ENCODE measurements around the gene TGFB3.
"Not testable (repeated sequence)": the region's sequence is repeated elsewhere in the genome, so short reads cannot be mapped to it uniquely, and the experiment has no call there.

The TGFB3 gene

DNA sequence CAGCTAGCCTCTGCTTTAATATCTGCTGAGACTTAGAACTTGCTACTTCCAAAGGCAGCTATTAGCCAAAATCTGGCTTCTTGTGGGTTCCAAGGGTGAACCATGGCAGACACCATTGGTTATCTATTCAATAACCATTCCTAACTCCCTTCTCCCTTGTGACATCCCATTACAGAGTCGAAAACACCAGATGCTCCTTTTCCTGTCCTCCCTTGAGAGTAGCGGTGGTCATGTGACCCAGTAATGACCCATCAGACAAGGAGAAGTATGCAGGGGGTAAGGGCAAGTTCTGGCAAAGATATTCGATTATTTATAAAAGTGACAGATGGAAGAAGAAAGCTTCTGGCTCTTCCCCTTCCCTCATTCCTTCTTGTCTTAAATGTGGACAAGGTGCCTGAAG, 20.1 kb downstream of the TGFB3 start:
- no peak for DNase-seq (ENCODE audit: low read depth in 2 of 2, low spot score in 1 of 2)

DNA sequence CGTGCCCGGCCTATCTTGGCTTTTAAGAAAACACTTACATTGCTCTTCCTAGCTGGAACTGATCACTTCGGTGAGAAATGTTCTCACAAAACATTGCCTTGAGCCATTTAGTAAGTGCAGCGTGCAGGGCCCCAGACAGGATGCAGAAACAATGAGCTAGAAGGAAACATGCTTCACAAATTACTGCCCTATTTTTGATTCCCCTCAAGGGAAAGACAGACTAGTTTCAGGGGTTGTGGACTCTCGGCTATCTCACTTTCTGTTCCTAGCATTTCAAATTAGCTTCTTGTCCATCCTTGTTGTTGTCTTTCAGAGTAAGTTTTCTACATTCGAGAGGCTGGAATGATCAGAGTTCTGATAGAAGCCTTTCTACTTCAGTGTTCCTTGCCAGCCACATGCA, 21.6 kb downstream of the TGFB3 start:
- no peak for DNase-seq (ENCODE audit: low read depth in 2 of 2, low spot score in 1 of 2)

GRCh38 chr14:75959031-75959430, 22.8 kb downstream of the TGFB3 start:
- no peak for DNase-seq (ENCODE audit: low read depth in 2 of 2, low spot score in 1 of 2)

DNA sequence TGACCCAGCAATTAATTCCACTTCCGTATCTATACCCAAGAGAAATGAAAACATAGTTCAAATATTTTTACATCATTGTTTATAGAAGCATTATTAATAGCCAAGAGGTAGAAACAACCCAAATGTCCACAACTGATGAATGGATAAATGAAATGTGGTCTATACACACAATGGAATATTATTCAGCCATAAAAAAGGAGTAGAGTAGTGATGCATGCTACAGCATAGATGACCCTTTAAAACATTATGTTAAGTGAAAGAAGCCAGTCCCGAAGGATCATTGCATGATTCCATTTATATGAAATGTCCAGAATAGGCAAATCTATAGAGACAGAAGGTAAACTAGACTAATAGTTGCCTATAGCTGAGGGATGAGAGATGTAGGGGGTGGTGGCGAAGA, 29.3 kb downstream of the TGFB3 start:
- DNase-seq (ENCODE audit: low read depth in 2 of 2, low spot score in 1 of 2) = no peak

GRCh38 chr14:75946785-75947184, 35.0 kb downstream of the TGFB3 start:
- no peak for DNase-seq (ENCODE audit: low read depth in 2 of 2, low spot score in 1 of 2)

GRCh38 chr14:75944607-75945241, 37.1 kb downstream of the TGFB3 start:
- no peak for DNase-seq (ENCODE audit: low read depth in 2 of 2, low spot score in 1 of 2)

GRCh38 chr14:75941030-75941429, 40.8 kb downstream of the TGFB3 start:
- no peak for DNase-seq (ENCODE audit: low read depth in 2 of 2, low spot score in 1 of 2)

GRCh38 chr14:75939200-75939599, 42.6 kb downstream of the TGFB3 start:
- DNase-seq (ENCODE audit: low read depth in 2 of 2, low spot score in 1 of 2) = no peak

DNA sequence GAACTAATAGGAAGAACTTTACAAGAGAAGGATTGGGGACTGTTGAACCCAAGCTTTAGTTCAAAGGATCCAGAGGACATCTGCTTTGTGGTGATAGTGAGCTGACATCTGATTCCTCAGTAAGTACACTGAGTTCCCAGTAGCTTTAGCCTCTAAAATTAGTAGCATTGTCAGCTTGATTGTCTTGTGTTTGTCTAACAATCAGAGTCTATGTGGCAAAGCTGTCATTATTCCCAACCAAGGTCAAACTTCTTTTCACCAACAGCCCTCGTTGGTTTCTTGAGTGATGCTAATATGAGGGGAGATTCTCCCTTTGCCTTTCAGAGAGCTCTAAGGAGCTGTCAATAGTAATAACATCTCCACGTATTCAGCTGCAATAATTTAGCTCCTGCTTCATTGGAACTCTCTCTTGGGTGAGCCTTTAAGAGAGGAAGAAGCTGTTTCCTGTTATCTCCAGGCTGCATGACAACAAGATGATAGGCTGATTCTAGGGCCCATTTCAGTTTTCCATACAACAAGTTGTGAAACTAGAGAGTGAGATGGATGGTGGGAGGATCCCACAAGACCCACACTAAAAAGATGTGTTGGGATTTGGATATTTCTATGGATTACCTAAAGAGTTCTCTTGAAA, 46.7 kb downstream of the TGFB3 start:
- no peak for DNase-seq (ENCODE audit: low read depth in 2 of 2, low spot score in 1 of 2)

DNA sequence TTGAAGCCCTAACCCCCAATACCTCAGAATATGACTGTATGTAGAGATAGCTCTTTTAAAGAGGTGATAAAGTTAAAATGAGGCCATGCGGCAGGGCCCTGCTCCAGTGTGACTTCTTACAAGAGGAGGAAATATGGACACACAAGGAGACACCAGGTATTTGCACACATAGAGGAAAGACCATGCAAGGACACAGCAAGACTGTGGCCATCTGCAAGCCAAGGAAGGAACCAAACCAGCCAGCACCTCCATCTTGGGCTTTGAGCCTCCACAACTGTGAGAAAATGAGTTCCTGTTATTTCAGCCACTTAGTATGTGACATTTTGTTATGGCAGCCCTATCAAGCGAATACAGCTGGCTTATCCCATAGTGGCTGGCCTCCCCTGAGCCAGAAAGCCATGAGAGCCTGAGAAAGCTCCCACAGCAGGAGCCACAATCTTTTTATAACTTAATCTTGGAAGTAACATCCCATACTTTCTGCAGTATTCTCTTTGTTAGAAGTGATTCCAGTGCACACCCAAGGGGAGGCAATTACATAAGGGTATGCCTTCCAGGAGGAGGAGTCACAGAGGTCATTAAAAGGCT, 48.0 kb downstream of the TGFB3 start:
- no peak for DNase-seq (ENCODE audit: low read depth in 2 of 2, low spot score in 1 of 2)

DNA sequence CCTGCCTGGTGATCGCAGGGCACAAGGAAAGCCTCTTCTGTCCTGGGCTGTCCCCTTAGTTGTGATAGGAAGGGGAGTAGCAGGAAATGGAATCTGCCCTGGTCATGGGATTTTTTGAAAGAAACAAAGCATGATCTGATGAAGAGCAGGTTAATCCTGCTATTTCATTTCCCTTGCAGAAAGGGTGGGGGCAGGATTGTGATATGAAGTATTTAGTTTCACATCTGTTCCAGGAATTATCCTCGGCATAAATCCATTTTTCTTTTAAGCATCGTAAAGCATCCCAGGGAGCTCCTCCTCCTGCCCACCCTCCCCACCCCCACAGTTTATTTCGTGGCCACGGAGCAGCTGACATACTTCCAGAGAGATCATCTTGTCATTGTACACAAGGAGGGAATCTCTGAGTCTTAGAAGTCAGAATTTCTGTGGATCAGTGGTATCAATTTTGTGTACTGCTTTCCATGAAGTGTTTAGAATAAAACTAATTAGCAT, 53.1 kb downstream of the TGFB3 start:
- DNase-seq (ENCODE audit: low read depth in 2 of 2, low spot score in 1 of 2) = no peak

- no peak for DNase-seq (ENCODE audit: low read depth in 2 of 2, low spot score in 1 of 2)
These were observed 54.2 kb downstream of the TGFB3 start for GRCh38 chr14:75927564-75928087.

- DNase-seq (ENCODE audit: low read depth in 2 of 2, low spot score in 1 of 2) = no peak
These were observed 55.2 kb downstream of the TGFB3 start for GRCh38 chr14:75926431-75927115.

- not testable (repeated sequence) for DNase-seq (ENCODE audit: low read depth in 2 of 2, low spot score in 1 of 2)
These were observed 56.5 kb downstream of the TGFB3 start for GRCh38 chr14:75925141-75925840.

DNA sequence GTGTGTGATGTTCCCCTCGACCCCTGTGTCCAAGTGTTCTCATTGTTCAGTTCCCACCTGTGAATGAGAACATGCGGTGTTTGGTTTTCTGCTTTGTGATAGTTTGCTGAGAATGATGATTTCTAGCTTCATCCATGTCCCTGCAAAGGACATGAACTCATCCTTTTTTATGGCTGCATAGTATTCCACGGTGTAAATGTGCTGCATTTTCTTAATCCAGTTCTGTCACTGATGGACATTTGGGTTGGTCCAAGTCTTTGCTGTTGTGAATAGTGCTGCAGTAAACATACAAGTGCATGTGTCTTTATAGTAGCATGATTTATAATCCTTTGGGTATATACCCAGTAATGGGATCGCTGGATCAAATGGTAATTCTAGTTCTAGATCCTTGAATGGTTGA, 61.4 kb downstream of the TGFB3 start:
- DNase-seq (ENCODE audit: low read depth in 2 of 2, low spot score in 1 of 2) = not testable (repeated sequence)

DNA sequence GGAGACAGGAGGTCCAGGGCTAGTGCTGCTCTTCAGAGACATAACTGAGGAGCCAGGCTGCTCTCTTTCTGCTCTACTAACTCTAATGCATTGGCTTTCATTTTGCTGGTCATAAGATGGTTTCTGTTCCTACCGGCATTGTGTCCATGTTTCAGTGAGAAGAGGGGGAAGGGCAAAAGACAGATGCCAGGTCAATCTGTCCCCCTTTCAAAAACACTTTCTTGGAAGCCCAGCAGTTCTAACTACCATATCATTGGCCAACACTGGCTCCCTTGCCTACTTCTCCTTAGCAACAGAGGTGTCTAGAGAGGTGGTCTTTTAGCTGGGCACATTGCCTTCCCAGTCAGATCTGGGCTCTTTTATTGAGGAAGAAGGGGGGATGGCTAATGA, 63.9 kb downstream of the TGFB3 start:
- DNase-seq (ENCODE audit: low read depth in 2 of 2, low spot score in 1 of 2) = no peak

DNA sequence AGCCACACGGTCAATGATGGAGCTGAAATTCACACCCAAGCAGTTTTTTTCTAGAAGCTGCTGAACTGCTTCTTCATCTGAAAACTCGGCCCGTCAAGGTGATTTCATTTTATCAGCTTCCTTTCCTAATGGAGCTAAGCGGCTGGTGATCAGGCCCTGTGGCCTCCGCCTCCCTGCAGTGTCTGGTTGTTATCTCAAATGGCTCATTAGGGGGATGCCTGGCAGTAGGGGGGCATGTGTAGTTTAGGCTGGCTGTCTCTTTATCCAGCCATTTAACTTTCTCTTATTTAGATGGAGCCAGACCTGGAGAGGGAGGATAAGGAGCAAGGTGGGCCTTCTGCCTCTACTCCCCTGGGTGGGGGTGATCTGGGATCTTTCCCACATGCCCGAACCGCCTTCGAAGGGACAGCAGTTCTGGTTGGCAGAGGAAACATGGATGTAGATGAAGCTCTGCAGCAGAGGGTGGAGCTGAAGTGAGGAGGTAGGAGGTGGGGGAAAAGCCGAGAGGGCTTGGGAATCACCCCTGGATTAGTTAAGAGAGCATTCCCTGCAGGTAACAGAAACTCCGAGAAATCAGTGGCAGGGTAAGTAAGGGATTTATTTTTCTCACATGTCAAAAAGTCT, 64.4 kb downstream of the TGFB3 start:
- DNase-seq (ENCODE audit: low read depth in 2 of 2, low spot score in 1 of 2) = no peak

GRCh38 chr14:75915045-75915444, 66.8 kb downstream of the TGFB3 start:
- no peak for DNase-seq (ENCODE audit: low read depth in 2 of 2, low spot score in 1 of 2)

DNA sequence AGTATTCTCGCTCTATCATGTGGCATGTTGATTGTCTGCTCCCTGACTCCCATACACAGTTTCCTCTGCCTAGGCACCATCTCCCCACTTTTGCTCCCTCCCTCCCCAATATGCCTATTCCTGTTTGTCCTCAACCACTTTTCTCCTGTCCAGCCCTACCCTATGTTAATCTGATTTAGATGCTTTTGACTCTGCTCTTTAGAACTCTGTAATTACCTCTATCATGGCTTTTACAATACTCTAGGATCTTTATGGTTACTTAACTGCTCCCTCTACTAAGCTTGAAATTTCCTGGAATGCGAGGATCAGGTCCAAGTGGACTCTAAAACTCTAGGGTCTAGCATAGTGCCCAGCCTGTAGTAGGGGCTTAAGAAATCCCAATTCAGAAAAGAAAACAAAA, 68.6 kb downstream of the TGFB3 start:
- no peak for DNase-seq (ENCODE audit: low read depth in 2 of 2, low spot score in 1 of 2)

DNA sequence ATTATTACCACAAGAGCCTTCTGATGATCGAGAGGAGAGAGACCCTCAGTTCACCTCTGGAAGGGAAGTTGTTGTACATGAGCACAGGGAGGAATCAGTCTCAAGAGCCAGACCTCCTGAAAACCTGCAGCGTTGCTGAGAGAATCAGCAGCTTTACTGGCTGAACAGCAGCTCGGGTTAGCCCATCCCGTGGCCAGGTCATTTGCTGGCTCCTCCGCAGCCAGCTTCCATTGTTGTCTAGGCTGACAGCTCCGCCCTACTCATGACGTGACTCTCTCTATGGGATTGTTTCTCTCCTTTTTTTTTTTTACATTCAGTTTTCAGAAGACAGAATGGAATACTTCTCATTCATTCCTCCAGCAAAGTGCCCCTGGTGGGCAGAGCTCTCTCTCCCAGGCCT, 69.9 kb downstream of the TGFB3 start:
- DNase-seq (ENCODE audit: low read depth in 2 of 2, low spot score in 1 of 2) = no peak

DNA sequence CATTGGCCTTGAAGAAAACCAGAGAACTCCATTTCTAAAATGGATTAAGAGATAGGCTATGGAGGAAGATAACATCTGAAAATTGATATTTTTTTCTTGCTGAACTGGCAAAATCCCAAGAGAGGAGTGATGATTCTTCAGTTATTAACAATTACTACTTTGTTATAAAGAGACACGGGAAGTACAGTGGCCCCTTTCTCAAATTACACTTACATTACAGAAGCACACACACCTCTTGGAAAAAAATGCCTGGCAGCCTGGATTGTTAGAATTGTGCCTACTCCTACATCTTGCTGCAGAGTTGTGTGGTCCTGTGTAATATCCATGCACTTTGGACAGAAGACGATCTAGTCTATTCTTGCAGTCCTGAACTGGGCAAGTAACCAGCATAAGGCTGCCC, 71.7 kb downstream of the TGFB3 start:
- DNase-seq (ENCODE audit: low read depth in 2 of 2, low spot score in 1 of 2) = no peak
